WTC11 (cell line): Measurements from ENCODE around the gene ANKRD11. TPM values are rescaled to one million over a fixed set of nuclear protein-coding genes. Genes with fewer than 3 reads are reported as not detected.

ENCODE experiments used
- ATAC-seq: fragments of 200-7000 bp; cut with Tn5 transposase; 2 replicates; pipeline ENCODE4 v1.10.0; 2021; ENCODE audit warnings: mild to moderate bottlenecking, moderate library complexity
- CTCF ChIA-PET: fragments of 300-600 bp; sonication (Branson Sonifier 250); formaldehyde crosslinking; loops from one replicate; lab custom pipeline; 2021; ENCODE audit warnings: antibody characterized with exemption; lab: Charles Lee
- POLR2A ChIA-PET: fragments of 350-600 bp; sonication (Branson Sonifier 250); formaldehyde crosslinking; loops from one replicate; lab custom pipeline; 2021; ENCODE audit warnings: antibody characterized with exemption; lab: Charles Lee
- DNase-seq: peaks from one replicate; pipeline ENCODE4 v3.0.0; 2021; ENCODE audit warnings: low spot score
- H3K27ac Mint-ChIP-seq: 2 replicates; pipeline ENCODE4 v1.8.0; 2021; ENCODE audit warnings: mixed read lengths
- H3K27me3 Mint-ChIP-seq: 2 replicates; pipeline ENCODE4 v1.8.0; 2021; ENCODE audit warnings: low read depth, mild to moderate bottlenecking, moderate library complexity, mixed read lengths
- H3K36me3 Mint-ChIP-seq: 2 replicates; pipeline ENCODE4 v1.8.0; 2021; ENCODE audit warnings: mixed read lengths
- H3K4me1 Mint-ChIP-seq: 2 replicates; pipeline ENCODE4 v1.8.0; 2022; ENCODE audit warnings: mixed read lengths
- H3K4me3 Mint-ChIP-seq: 2 replicates; pipeline ENCODE4 v1.8.0; 2021; ENCODE audit warnings: mild to moderate bottlenecking, moderate library complexity, mixed read lengths
- H3K9me3 Mint-ChIP-seq: 2 replicates; pipeline ENCODE4 v1.8.0; 2021; ENCODE audit warnings: mixed read lengths
- ATF1 ChIP-seq: sonication (generic); formaldehyde crosslinking; IDR thresholded peaks from 2 replicates; pipeline ENCODE4 v1.8.1; 2023; ENCODE audit warnings: mild to moderate bottlenecking, moderate library complexity, missing genetic modification reagents
- CBFB ChIP-seq: sonication (generic); formaldehyde crosslinking; IDR thresholded peaks from 2 replicates; pipeline ENCODE4 v1.8.1; 2022; ENCODE audit warnings: mild to moderate bottlenecking, low read depth, missing genetic modification reagents
- CTCF ChIP-seq: fragments of 200-600 bp; IDR thresholded peaks from 2 replicates; pipeline ENCODE4 v1.8.0; 2022; ENCODE audit warnings: antibody characterized with exemption
- E2F4 ChIP-seq: sonication (generic); formaldehyde crosslinking; IDR thresholded peaks from 2 replicates; pipeline ENCODE4 v1.8.1; 2022; ENCODE audit warnings: low read depth, mild to moderate bottlenecking, moderate library complexity, missing genetic modification reagents, borderline replicate concordance
- GABPB1 ChIP-seq: sonication (generic); formaldehyde crosslinking; IDR thresholded peaks from 2 replicates; pipeline ENCODE4 v1.8.1; 2023; ENCODE audit warnings: mild to moderate bottlenecking, missing genetic modification reagents
- KAT7 ChIP-seq: sonication (generic); formaldehyde crosslinking; IDR thresholded peaks from 2 replicates; pipeline ENCODE4 v1.8.1; 2023; ENCODE audit warnings: missing genetic modification reagents, mild to moderate bottlenecking, borderline replicate concordance
- NR2C2 ChIP-seq: sonication (generic); formaldehyde crosslinking; IDR thresholded peaks from 2 replicates; pipeline ENCODE4 v1.8.0; 2022; ENCODE audit warnings: mild to moderate bottlenecking, missing genetic modification reagents
- ZNF121 ChIP-seq: sonication (generic); formaldehyde crosslinking; IDR thresholded peaks from 2 replicates; pipeline ENCODE4 v1.8.0; 2023; ENCODE audit warnings: missing genetic modification reagents
- ZNF263 ChIP-seq: sonication (generic); formaldehyde crosslinking; IDR thresholded peaks from 2 replicates; pipeline ENCODE4 v1.8.1; 2022; ENCODE audit warnings: low read depth, mild to moderate bottlenecking, moderate library complexity, missing genetic modification reagents
- ZNF423 ChIP-seq: fragments of 250-450 bp; sonication (Bioruptor Pico); IDR thresholded peaks from 2 replicates; pipeline ENCODE4 v2.1.2; 2022; ENCODE audit warnings: mild to moderate bottlenecking, moderate library complexity
- ZNF532 ChIP-seq: fragments of 250-450 bp; sonication (Bioruptor Pico); IDR thresholded peaks from 2 replicates; pipeline ENCODE4 v1.9.0; 2021; ENCODE audit warnings: mild to moderate bottlenecking, borderline replicate concordance
- ZNF671 ChIP-seq: fragments of 250-450 bp; sonication (Bioruptor Pico); IDR thresholded peaks from 2 replicates; pipeline ENCODE4 v1.8.0; 2021; ENCODE audit warnings: mild to moderate bottlenecking
- total RNA-seq: library from RNA; stranded (reverse); gene quantifications from 3 replicates; pipeline ENCODE4 v1.2.3, GENCODE V29; 2021
- TF ChIP-seq, protein P1 (sequence below): sonication (generic); formaldehyde crosslinking; IDR thresholded peaks from 2 replicates; pipeline ENCODE4 v1.8.1; 2022; ENCODE audit warnings: mild to moderate bottlenecking, missing genetic modification reagents, moderate library complexity, borderline replicate concordance
- TF ChIP-seq, protein P2 (sequence below): sonication (generic); formaldehyde crosslinking; conservative IDR thresholded peaks from 2 replicates; pipeline ENCODE4 v1.8.1; 2023; ENCODE audit warnings: mild to moderate bottlenecking, low read depth, missing genetic modification reagents, moderate library complexity
- TF ChIP-seq, protein P3 (sequence below): sonication (generic); formaldehyde crosslinking; IDR thresholded peaks from 2 replicates; pipeline ENCODE4 v1.8.0; 2022; ENCODE audit warnings: missing genetic modification reagents
- TF ChIP-seq, protein P4 (sequence below): sonication (generic); formaldehyde crosslinking; IDR thresholded peaks from 2 replicates; pipeline ENCODE4 v1.8.0; 2023; ENCODE audit warnings: mild to moderate bottlenecking, missing genetic modification reagents

ANKRD11 gene
- total RNA-seq, 1 experiment from 2014 or later: 184 TPM

GRCh38 chr16:89359264-89360147, 130.9 kb downstream of the ANKRD11 start:
- H3K4me3 Mint-ChIP-seq: no peak overlapping the region
- peaks cover 78% of the 10 kb centered on the region for H3K4me1 Mint-ChIP-seq
- ChIA-PET POLR2A (interaction anchor here (0.7 kb wide), 1 partner anchor 157 kb away, joined by 3 read pairs; no protein-coding TSS in a partner anchor), CTCF (interaction anchor here (0.6 to 1.5 kb wide), 2 partner anchors 16 to 51 kb away, joined by 4 read pairs; no protein-coding TSS in a partner anchor)
- H3K36me3 Mint-ChIP-seq: no peaks in the 10 kb centered on the region; the same call in 1 of the 2 replicates
- peak overlapping the region; percentile 84 for H3K27ac Mint-ChIP-seq
- TF ChIP-seq, protein P1, sequence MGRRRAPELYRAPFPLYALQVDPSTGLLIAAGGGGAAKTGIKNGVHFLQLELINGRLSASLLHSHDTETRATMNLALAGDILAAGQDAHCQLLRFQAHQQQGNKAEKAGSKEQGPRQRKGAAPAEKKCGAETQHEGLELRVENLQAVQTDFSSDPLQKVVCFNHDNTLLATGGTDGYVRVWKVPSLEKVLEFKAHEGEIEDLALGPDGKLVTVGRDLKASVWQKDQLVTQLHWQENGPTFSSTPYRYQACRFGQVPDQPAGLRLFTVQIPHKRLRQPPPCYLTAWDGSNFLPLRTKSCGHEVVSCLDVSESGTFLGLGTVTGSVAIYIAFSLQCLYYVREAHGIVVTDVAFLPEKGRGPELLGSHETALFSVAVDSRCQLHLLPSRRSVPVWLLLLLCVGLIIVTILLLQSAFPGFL (CRISPR knock-in tag): no peak
- TF ChIP-seq KAT7 (CRISPR knock-in tag): no peak
- TF ChIP-seq, protein P2, sequence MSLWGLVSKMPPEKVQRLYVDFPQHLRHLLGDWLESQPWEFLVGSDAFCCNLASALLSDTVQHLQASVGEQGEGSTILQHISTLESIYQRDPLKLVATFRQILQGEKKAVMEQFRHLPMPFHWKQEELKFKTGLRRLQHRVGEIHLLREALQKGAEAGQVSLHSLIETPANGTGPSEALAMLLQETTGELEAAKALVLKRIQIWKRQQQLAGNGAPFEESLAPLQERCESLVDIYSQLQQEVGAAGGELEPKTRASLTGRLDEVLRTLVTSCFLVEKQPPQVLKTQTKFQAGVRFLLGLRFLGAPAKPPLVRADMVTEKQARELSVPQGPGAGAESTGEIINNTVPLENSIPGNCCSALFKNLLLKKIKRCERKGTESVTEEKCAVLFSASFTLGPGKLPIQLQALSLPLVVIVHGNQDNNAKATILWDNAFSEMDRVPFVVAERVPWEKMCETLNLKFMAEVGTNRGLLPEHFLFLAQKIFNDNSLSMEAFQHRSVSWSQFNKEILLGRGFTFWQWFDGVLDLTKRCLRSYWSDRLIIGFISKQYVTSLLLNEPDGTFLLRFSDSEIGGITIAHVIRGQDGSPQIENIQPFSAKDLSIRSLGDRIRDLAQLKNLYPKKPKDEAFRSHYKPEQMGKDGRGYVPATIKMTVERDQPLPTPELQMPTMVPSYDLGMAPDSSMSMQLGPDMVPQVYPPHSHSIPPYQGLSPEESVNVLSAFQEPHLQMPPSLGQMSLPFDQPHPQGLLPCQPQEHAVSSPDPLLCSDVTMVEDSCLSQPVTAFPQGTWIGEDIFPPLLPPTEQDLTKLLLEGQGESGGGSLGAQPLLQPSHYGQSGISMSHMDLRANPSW (CRISPR knock-in tag): no peak
- TF ChIP-seq, protein P3, sequence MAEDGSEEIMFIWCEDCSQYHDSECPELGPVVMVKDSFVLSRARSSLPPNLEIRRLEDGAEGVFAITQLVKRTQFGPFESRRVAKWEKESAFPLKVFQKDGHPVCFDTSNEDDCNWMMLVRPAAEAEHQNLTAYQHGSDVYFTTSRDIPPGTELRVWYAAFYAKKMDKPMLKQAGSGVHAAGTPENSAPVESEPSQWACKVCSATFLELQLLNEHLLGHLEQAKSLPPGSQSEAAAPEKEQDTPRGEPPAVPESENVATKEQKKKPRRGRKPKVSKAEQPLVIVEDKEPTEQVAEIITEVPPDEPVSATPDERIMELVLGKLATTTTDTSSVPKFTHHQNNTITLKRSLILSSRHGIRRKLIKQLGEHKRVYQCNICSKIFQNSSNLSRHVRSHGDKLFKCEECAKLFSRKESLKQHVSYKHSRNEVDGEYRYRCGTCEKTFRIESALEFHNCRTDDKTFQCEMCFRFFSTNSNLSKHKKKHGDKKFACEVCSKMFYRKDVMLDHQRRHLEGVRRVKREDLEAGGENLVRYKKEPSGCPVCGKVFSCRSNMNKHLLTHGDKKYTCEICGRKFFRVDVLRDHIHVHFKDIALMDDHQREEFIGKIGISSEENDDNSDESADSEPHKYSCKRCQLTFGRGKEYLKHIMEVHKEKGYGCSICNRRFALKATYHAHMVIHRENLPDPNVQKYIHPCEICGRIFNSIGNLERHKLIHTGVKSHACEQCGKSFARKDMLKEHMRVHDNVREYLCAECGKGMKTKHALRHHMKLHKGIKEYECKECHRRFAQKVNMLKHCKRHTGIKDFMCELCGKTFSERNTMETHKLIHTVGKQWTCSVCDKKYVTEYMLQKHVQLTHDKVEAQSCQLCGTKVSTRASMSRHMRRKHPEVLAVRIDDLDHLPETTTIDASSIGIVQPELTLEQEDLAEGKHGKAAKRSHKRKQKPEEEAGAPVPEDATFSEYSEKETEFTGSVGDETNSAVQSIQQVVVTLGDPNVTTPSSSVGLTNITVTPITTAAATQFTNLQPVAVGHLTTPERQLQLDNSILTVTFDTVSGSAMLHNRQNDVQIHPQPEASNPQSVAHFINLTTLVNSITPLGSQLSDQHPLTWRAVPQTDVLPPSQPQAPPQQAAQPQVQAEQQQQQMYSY: no peak
- no peak for TF ChIP-seq ZNF671 (CRISPR knock-in tag)
- TF ChIP-seq ZNF121: no peak
- TF ChIP-seq GABPB1 (CRISPR knock-in tag): no peak
- TF ChIP-seq ZNF263 (CRISPR knock-in tag): no peak
- no peak for TF ChIP-seq NR2C2 (CRISPR knock-in tag)
- no peak for TF ChIP-seq CBFB (CRISPR knock-in tag)
- no peak for TF ChIP-seq ATF1 (CRISPR knock-in tag)
- TF ChIP-seq ZNF423 (CRISPR knock-in tag): no peak
- TF ChIP-seq, protein P4, sequence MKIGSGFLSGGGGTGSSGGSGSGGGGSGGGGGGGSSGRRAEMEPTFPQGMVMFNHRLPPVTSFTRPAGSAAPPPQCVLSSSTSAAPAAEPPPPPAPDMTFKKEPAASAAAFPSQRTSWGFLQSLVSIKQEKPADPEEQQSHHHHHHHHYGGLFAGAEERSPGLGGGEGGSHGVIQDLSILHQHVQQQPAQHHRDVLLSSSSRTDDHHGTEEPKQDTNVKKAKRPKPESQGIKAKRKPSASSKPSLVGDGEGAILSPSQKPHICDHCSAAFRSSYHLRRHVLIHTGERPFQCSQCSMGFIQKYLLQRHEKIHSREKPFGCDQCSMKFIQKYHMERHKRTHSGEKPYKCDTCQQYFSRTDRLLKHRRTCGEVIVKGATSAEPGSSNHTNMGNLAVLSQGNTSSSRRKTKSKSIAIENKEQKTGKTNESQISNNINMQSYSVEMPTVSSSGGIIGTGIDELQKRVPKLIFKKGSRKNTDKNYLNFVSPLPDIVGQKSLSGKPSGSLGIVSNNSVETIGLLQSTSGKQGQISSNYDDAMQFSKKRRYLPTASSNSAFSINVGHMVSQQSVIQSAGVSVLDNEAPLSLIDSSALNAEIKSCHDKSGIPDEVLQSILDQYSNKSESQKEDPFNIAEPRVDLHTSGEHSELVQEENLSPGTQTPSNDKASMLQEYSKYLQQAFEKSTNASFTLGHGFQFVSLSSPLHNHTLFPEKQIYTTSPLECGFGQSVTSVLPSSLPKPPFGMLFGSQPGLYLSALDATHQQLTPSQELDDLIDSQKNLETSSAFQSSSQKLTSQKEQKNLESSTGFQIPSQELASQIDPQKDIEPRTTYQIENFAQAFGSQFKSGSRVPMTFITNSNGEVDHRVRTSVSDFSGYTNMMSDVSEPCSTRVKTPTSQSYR (CRISPR knock-in tag): no peak
- no peak for TF ChIP-seq ZNF532 (CRISPR knock-in tag)
- TF ChIP-seq E2F4: no peak
- no peak for TF ChIP-seq CTCF
- H3K27me3 Mint-ChIP-seq: no peaks in the 10 kb centered on the region
- ATAC-seq: no peak
- DNase-seq: no peak
- H3K9me3 Mint-ChIP-seq: no peaks in the 10 kb centered on the region
